H9 (cell line): ENCODE measurements around the gene TOMT. TPM values are rescaled to one million over a fixed set of nuclear protein-coding genes. Genes with fewer than 3 reads are reported as not detected.

Experiments used
- DNase-seq: peaks from one replicate; pipeline ENCODE4 v3.0.0-alpha.2; 2017
- H2AFZ ChIP-seq: one replicate; pipeline ENCODE4 v1.6.1; 2013; ENCODE audit warnings: mild to moderate bottlenecking, low read length, control low read depth, moderate library complexity
- H2AK5ac ChIP-seq: 2 replicates; pipeline ENCODE4 v1.6.1; 2013; ENCODE audit warnings: low read length, control low read depth, mixed read lengths; ENCODE audit not compliant: insufficient read length
- H2BK120ac ChIP-seq: one replicate; pipeline ENCODE4 v1.6.1; 2013; ENCODE audit warnings: low read depth, mild to moderate bottlenecking, low read length, control low read depth, inconsistent platforms; ENCODE audit not compliant: poor library complexity, severe bottlenecking
- H2BK12ac ChIP-seq: 2 replicates; pipeline ENCODE4 v1.6.1; 2013; ENCODE audit warnings: low read length, control low read depth, mixed read lengths, low read depth; ENCODE audit not compliant: insufficient read length
- H2BK15ac ChIP-seq: 2 replicates; pipeline ENCODE4 v1.6.1; 2013; ENCODE audit warnings: low read depth, low read length, control low read depth
- H2BK20ac ChIP-seq: one replicate; pipeline ENCODE4 v1.6.1; 2013; ENCODE audit warnings: low read depth, mild to moderate bottlenecking, low read length, control low read depth, inconsistent platforms; ENCODE audit not compliant: poor library complexity, severe bottlenecking
- H2BK5ac ChIP-seq: 2 replicates; pipeline ENCODE4 v1.6.1; 2013; ENCODE audit warnings: low read length, control low read depth, mixed read lengths; ENCODE audit not compliant: insufficient read length
- H3K14ac ChIP-seq: 2 replicates; pipeline ENCODE4 v1.6.1; 2013; ENCODE audit warnings: low read length, control low read depth; ENCODE audit not compliant: insufficient read depth
- H3K18ac ChIP-seq: 2 replicates; pipeline ENCODE4 v1.6.1; 2013; ENCODE audit warnings: low read depth, mild to moderate bottlenecking, mixed read lengths, low read length, control low read depth; ENCODE audit not compliant: insufficient read length
- H3K23ac ChIP-seq: 2 replicates; pipeline ENCODE4 v1.6.1; 2013; ENCODE audit warnings: low read length, control low read depth, mixed read lengths, low read depth; ENCODE audit not compliant: insufficient read length
- H3K23me2 ChIP-seq: 2 replicates; pipeline ENCODE4 v1.6.1; 2013; ENCODE audit warnings: low read depth, mild to moderate bottlenecking, mixed read lengths, low read length, control low read depth; ENCODE audit not compliant: insufficient read length, poor library complexity, severe bottlenecking
- H3K27ac ChIP-seq: 2 replicates; pipeline ENCODE4 v1.5.1; 2013; ENCODE audit warnings: low read length, control low read depth, mixed read lengths, low read depth; ENCODE audit not compliant: insufficient read length
- H3K27me3 ChIP-seq: 2 replicates; pipeline ENCODE4 v1.6.1; 2013; ENCODE audit warnings: low read length, control low read depth, inconsistent platforms; ENCODE audit not compliant: insufficient read depth
- H3K4ac ChIP-seq: 2 replicates; pipeline ENCODE4 v1.6.1; 2013; ENCODE audit warnings: low read depth, mild to moderate bottlenecking, control low read depth, inconsistent platforms, low read length, moderate library complexity
- H3K4me1 ChIP-seq: 2 replicates; pipeline ENCODE4 v1.6.1; 2013; ENCODE audit warnings: low read length, control low read depth, inconsistent platforms; ENCODE audit not compliant: insufficient read depth
- H3K4me2 ChIP-seq: 2 replicates; pipeline ENCODE4 v1.6.1; 2013; ENCODE audit warnings: low read length, control low read depth, mixed read lengths; ENCODE audit not compliant: insufficient read length, insufficient read depth
- H3K56ac ChIP-seq: 2 replicates; pipeline ENCODE4 v1.6.1; 2013; ENCODE audit warnings: low read depth, mild to moderate bottlenecking, mixed read lengths, low read length, control low read depth; ENCODE audit not compliant: insufficient read length
- H3K79me1 ChIP-seq: 2 replicates; pipeline ENCODE4 v1.6.1; 2013; ENCODE audit warnings: low read depth, mild to moderate bottlenecking, moderate library complexity, low read length, control low read depth, inconsistent platforms; ENCODE audit not compliant: insufficient read depth, poor library complexity, severe bottlenecking
- H3K79me2 ChIP-seq: 2 replicates; pipeline ENCODE4 v1.6.1; 2013; ENCODE audit warnings: low read length, control low read depth, inconsistent platforms; ENCODE audit not compliant: insufficient read depth
- H3K9ac ChIP-seq: 2 replicates; pipeline ENCODE4 v1.6.1; 2013; ENCODE audit warnings: low read length, control low read depth, mixed read lengths; ENCODE audit not compliant: insufficient read length; ENCODE audit errors: extremely low read depth
- H3K9me3 ChIP-seq: one replicate; pipeline ENCODE4 v1.6.1; 2013; ENCODE audit warnings: low read depth, low read length, inconsistent platforms; ENCODE audit not compliant: control insufficient read depth
- H3T11ph ChIP-seq: one replicate; pipeline ENCODE4 v1.6.1; 2013; ENCODE audit warnings: mild to moderate bottlenecking, low read length, control low read depth, inconsistent platforms
- H4K20me1 ChIP-seq: one replicate; pipeline ENCODE4 v1.6.1; 2013; ENCODE audit not compliant: control insufficient read depth, insufficient read length, insufficient read depth
- H4K5ac ChIP-seq: 2 replicates; pipeline ENCODE4 v1.6.1; 2013; ENCODE audit warnings: low read depth, mild to moderate bottlenecking, mixed read lengths, low read length, control low read depth; ENCODE audit not compliant: insufficient read length
- H4K8ac ChIP-seq: replicated peaks from 2 replicates; pipeline ENCODE4 v1.6.1; 2013; ENCODE audit warnings: low read length, control low read depth, mixed read lengths, low read depth; ENCODE audit not compliant: insufficient read length
- H4K91ac ChIP-seq: 2 replicates; pipeline ENCODE4 v1.6.1; 2013; ENCODE audit warnings: low read depth, mild to moderate bottlenecking, moderate library complexity, mixed read lengths, low read length, control low read depth; ENCODE audit not compliant: insufficient read length
- H3K27ac Mint-ChIP-seq, 3 experiments: 2 replicates in 2 of 3; 3 replicates in 1 of 3; pipeline ENCODE4 v1.8.0; 2020 to 2021; ENCODE audit warnings: mixed read lengths in 3 of 3, mild to moderate bottlenecking in 1 of 3, moderate library complexity in 1 of 3
- H3K27me3 Mint-ChIP-seq: 2 replicates; pipeline ENCODE4 v1.8.0; 2021; ENCODE audit warnings: low read depth, mild to moderate bottlenecking, moderate library complexity, mixed read lengths
- H3K36me3 Mint-ChIP-seq, 3 experiments: 2 replicates in 2 of 3; 3 replicates in 1 of 3; pipeline ENCODE4 v1.8.0; 2020 to 2021; ENCODE audit warnings: low read depth in 3 of 3, mixed read lengths in 3 of 3; ENCODE audit not compliant: insufficient read depth in 1 of 3
- H3K4me1 Mint-ChIP-seq, 2 experiments: 2 replicates each; pipeline ENCODE4 v1.8.0; 2020; ENCODE audit warnings: mixed read lengths in 2 of 2
- H3K4me3 Mint-ChIP-seq, 2 experiments: 2 replicates in 1 of 2; 3 replicates in 1 of 2; pipeline ENCODE4 v1.8.0; 2020 to 2021; ENCODE audit warnings: mild to moderate bottlenecking in 2 of 2, mixed read lengths in 2 of 2, moderate library complexity in 1 of 2
- H3K9me3 Mint-ChIP-seq, 2 experiments: 2 replicates in 1 of 2; 3 replicates in 1 of 2; pipeline ENCODE4 v1.8.0; 2020; ENCODE audit warnings: mild to moderate bottlenecking in 2 of 2, mixed read lengths in 2 of 2, moderate library complexity in 1 of 2
- CTCF ChIP-seq: fragments of 200-600 bp; sonication (generic); conservative IDR thresholded peaks from 3 replicates; pipeline ENCODE4 v1.8.0; 2021; ENCODE audit warnings: antibody characterized with exemption, mild to moderate bottlenecking
- WGBS: extraction: QIAGEN DNeasy Blood & Tissue Kit; methylation state at CpG from one replicate; pipeline ENCODE4 v1.1.7; 2013; ENCODE audit warnings: missing lambda C conversion rate, low lambda C conversion rate, mixed read lengths; ENCODE audit not compliant: insufficient read length; ENCODE audit errors: extremely low coverage; 5-methylcytosine and 5-hydroxymethylcytosine counted together
- total RNA-seq: library from RNA; stranded (reverse); gene quantifications from 2 replicates; pipeline ENCODE4 v1.2.1, GENCODE V29; 2021

Gene TOMT
- total RNA-seq, 1 experiment from 2014 or later = not detected

GRCh38 chr11:72135891-72136683 lies 30.4 kb downstream of the TOMT start:
- no peak overlapping the region for H3T11ph ChIP-seq
- H2BK20ac ChIP-seq = no peak overlapping the region
- H2BK15ac ChIP-seq = no peak overlapping the region
- Mint-ChIP-seq H3K4me1 (peaks cover 0 to 3% of the 10 kb centered on the region in 2 experiments; a peak in 2 of 4 replicates), H3K4me3 (no peak overlapping the region; a peak in 1 of 5 replicates), H3K27me3 (peaks cover 24% of the 10 kb centered on the region), H3K27ac (no peak overlapping the region), H3K9me3 (no peaks in the 10 kb centered on the region), H3K36me3 (no peaks in the 10 kb centered on the region)
- WGBS = no CpG with 5 or more reads among the region's 14 CpGs
- no peak overlapping the region for H2AFZ ChIP-seq
- no peaks in the 10 kb centered on the region for H3K79me1 ChIP-seq
- no peak overlapping the region for H3K14ac ChIP-seq
- no peak overlapping the region for H3K23ac ChIP-seq
- H2BK12ac ChIP-seq = no peak overlapping the region
- H3K4me1 ChIP-seq = no peaks in the 10 kb centered on the region; the same call in none of the 2 replicates
- H3K9me3 ChIP-seq = no peaks in the 10 kb centered on the region
- TF ChIP-seq CTCF = no peak
- no peak overlapping the region for H3K18ac ChIP-seq
- H4K91ac ChIP-seq = no peak overlapping the region
- no peaks in the 10 kb centered on the region for H3K79me2 ChIP-seq
- H3K27me3 ChIP-seq = no peaks in the 10 kb centered on the region
- no peak overlapping the region for H3K56ac ChIP-seq
- no peak overlapping the region for H4K8ac ChIP-seq
- H2BK120ac ChIP-seq = no peak overlapping the region
- H2BK5ac ChIP-seq = no peak overlapping the region
- H3K27ac ChIP-seq = no peak overlapping the region
- H3K4ac ChIP-seq = no peak overlapping the region
- no peaks in the 10 kb centered on the region for H3K23me2 ChIP-seq
- no peaks in the 10 kb centered on the region for H4K20me1 ChIP-seq
- no peak overlapping the region for H4K5ac ChIP-seq
- no peak overlapping the region for H3K4me2 ChIP-seq
- H3K9ac ChIP-seq = no peak overlapping the region
- no peak overlapping the region for H2AK5ac ChIP-seq
- DNase-seq = no peak
